ENCODE measurements around the gene CADPS2.

The CADPS2 gene

GRCh38 chr7:122354656-122355055 lies 531.6 kb downstream of the CADPS2 start:
- no peaks in the 10 kb centered on the region for H3K36me3 Mint-ChIP-seq (ENCODE audit: low read depth)
- H3K4me1 Mint-ChIP-seq (ENCODE audit: low read depth): no peaks in the 10 kb centered on the region
- no peak overlapping the region for H3K4me3 Mint-ChIP-seq
- H3K9me3 Mint-ChIP-seq: peaks cover 10% of the 10 kb centered on the region
- H3K27me3 Mint-ChIP-seq: no peaks in the 10 kb centered on the region
- no peak overlapping the region for H3K27ac Mint-ChIP-seq

- Mint-ChIP-seq H3K9me3 (peaks cover 7% of the 10 kb centered on the region), H3K4me1 (ENCODE audit: low read depth) (no peaks in the 10 kb centered on the region), H3K4me3 (no peak overlapping the region), H3K27me3 (no peaks in the 10 kb centered on the region), H3K36me3 (ENCODE audit: low read depth) (no peaks in the 10 kb centered on the region), H3K27ac (no peak overlapping the region)
Observed at GRCh38 chr7:122352454-122352853, 533.8 kb downstream of the CADPS2 start.

GRCh38 chr7:122350701-122351100 lies 535.6 kb downstream of the CADPS2 start:
- H3K27me3 Mint-ChIP-seq: no peaks in the 10 kb centered on the region
- H3K4me1 Mint-ChIP-seq (ENCODE audit: low read depth): no peaks in the 10 kb centered on the region
- no peak overlapping the region for H3K4me3 Mint-ChIP-seq
- no peak overlapping the region for H3K27ac Mint-ChIP-seq
- H3K36me3 Mint-ChIP-seq (ENCODE audit: low read depth): no peaks in the 10 kb centered on the region
- peaks cover 3% of the 10 kb centered on the region for H3K9me3 Mint-ChIP-seq

DNA sequence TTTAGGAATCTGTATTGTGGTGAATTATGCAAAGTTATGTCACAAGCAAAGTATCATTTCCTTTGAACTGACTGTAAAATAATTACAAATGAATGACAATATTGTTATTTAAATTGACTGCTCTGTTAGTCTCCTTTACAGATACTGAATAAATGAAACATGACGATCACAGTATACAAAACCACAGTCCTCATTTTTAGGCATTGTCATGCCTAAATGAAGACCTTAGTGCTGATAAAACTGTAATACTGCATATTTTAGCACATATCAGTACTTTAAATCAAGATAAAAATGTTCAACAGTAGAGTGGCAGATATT lies 542.0 kb downstream of the CADPS2 start:
- no peak overlapping the region for H3K4me3 Mint-ChIP-seq

DNA sequence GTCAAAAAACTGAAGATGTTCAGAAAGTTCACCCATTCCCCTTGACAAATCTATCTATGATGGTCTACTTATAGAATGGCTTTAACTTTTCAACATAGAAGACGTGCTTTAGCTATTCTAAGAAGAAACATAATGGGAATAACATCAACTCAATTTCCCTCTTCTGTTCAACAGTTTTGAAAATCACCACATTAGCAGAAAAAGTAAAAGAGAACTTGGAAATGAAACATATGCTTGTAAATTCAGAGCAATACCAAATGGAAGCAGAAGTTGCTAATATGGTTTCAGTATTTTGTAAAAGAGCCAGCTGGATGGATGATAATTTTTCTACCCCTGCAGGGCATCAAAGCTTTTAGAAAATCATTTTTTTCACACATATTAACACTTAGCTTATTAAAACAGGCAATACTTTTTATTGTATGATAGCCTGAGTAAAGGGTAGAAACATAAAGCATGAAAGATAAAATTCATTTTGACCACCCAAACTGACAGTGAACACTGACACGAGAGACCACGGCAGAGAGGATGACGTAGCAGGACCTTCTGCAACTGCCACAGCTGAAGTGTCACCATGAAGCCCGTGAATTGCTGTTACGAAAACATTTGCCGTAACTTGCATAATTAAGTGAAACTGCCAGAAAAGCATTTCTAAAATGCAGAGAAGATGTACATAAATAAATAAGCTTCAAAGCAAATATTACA lies 542.5 kb downstream of the CADPS2 start:
- peaks cover 3% of the 10 kb centered on the region for H3K9me3 Mint-ChIP-seq
- no peaks in the 10 kb centered on the region for H3K36me3 Mint-ChIP-seq (ENCODE audit: low read depth)
- H3K27me3 Mint-ChIP-seq: no peaks in the 10 kb centered on the region
- H3K27ac Mint-ChIP-seq: no peak overlapping the region
- no peaks in the 10 kb centered on the region for H3K4me1 Mint-ChIP-seq (ENCODE audit: low read depth)
- no peak overlapping the region for H3K4me3 Mint-ChIP-seq

More for the DNA sequence above, 542.0 kb downstream of the CADPS2 start:
- Mint-ChIP-seq H3K4me1 (ENCODE audit: low read depth) (no peaks in the 10 kb centered on the region), H3K27ac (no peak overlapping the region), H3K27me3 (no peaks in the 10 kb centered on the region), H3K9me3 (peaks cover 3% of the 10 kb centered on the region), H3K36me3 (ENCODE audit: low read depth) (no peaks in the 10 kb centered on the region)

- Mint-ChIP-seq H3K36me3 (ENCODE audit: low read depth) (no peaks in the 10 kb centered on the region), H3K4me1 (ENCODE audit: low read depth) (no peaks in the 10 kb centered on the region), H3K27ac (no peak overlapping the region), H3K9me3 (peaks cover 3% of the 10 kb centered on the region), H3K4me3 (no peak overlapping the region), H3K27me3 (no peaks in the 10 kb centered on the region)
Observed at GRCh38 chr7:122340427-122340826, 545.8 kb downstream of the CADPS2 start.

DNA sequence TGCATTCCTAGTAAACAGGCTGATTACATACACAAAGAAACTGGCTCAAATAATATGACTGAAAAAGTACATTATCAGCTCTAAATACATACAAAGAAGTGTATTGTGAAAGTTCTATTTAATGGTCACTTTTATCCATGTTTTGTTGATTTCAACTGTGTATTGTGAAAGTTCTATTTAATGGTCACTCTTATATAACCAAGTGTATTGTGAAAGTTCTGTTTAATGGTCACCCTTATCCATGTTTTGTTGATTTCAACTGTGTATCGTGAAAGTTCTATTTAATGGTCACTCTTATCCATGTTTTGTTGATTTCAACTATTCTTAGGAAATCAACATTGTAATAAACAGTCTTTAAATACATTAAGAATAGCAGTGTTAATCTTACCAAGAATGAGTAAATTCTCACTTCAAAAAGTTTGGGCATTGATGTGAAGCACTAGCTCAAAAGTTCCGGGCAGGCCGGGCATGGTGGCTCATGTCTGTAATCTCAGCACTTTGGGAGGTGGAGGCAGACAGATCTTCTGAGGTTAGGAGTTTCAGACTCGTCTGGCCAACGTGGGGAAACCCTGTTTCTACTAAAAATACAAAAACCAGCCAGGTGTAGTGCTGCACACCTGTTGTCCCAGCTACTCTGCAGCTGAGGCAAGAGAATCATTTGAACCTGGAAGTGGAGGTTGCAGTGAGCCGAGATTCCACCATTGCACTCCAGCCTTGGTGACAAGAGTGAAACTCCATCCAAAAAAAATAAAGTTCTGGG lies 546.9 kb downstream of the CADPS2 start:
- Mint-ChIP-seq H3K4me3 (no peak overlapping the region), H3K27me3 (no peaks in the 10 kb centered on the region), H3K36me3 (ENCODE audit: low read depth) (no peaks in the 10 kb centered on the region), H3K27ac (no peak overlapping the region), H3K9me3 (peaks cover 1% of the 10 kb centered on the region), H3K4me1 (ENCODE audit: low read depth) (no peaks in the 10 kb centered on the region)

DNA sequence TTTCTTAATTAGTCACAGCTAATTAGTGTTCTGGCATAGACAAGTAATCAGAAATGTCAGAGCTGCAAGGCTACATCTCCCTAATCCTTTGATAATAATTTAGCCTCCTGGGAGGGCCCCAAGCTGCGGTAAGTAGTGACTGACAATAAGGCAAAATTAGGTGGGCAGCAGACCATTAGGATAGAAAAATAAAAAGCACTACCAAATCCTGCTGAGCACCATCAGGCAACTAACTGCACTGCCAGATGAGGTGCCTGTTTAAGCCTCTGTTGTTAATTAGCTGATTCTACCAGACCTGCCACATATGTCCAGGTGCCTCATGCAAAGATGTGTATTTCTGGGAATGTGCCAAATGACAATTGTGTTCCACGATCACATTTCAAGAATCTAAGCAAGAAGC lies 549.2 kb downstream of the CADPS2 start:
- H3K36me3 Mint-ChIP-seq (ENCODE audit: low read depth): no peaks in the 10 kb centered on the region
- no peak overlapping the region for H3K27ac Mint-ChIP-seq
- H3K4me3 Mint-ChIP-seq: no peak overlapping the region
- H3K27me3 Mint-ChIP-seq: no peaks in the 10 kb centered on the region
- no peaks in the 10 kb centered on the region for H3K9me3 Mint-ChIP-seq
- H3K4me1 Mint-ChIP-seq (ENCODE audit: low read depth): no peaks in the 10 kb centered on the region

- Mint-ChIP-seq H3K36me3 (ENCODE audit: low read depth) (no peaks in the 10 kb centered on the region), H3K9me3 (no peaks in the 10 kb centered on the region), H3K27me3 (no peaks in the 10 kb centered on the region), H3K4me3 (no peak overlapping the region), H3K27ac (no peak overlapping the region), H3K4me1 (ENCODE audit: low read depth) (no peaks in the 10 kb centered on the region)
Observed at GRCh38 chr7:122329145-122329802, 557.0 kb downstream of the CADPS2 start.

DNA sequence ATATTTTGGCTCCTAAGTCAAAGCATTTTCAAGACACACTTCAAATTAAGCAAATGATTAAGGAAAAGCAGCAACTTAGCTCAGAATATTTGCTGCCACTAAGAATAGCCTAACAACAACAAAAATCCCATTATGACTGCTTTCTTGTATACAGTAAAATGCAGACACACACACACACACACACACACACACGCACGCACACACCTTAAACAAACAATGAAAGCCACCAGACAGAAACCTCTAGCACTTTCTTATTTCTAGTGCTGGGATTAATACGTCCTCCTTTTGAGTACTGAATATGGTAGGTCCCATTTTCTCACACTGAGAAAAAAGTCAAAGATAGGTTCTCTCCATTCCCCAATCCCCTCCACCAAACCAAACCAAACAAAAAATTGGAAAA lies 558.3 kb downstream of the CADPS2 start:
- Mint-ChIP-seq H3K4me3 (no peak overlapping the region), H3K9me3 (no peaks in the 10 kb centered on the region), H3K36me3 (ENCODE audit: low read depth) (no peaks in the 10 kb centered on the region), H3K27ac (no peak overlapping the region), H3K4me1 (ENCODE audit: low read depth) (no peaks in the 10 kb centered on the region), H3K27me3 (no peaks in the 10 kb centered on the region)

GRCh38 chr7:122316467-122317388 lies 569.5 kb downstream of the CADPS2 start:
- no peaks in the 10 kb centered on the region for H3K4me1 Mint-ChIP-seq (ENCODE audit: low read depth)
- H3K27ac Mint-ChIP-seq: no peak overlapping the region
- H3K27me3 Mint-ChIP-seq: peaks cover 63% of the 10 kb centered on the region
- H3K9me3 Mint-ChIP-seq: peaks cover 10% of the 10 kb centered on the region
- no peaks in the 10 kb centered on the region for H3K36me3 Mint-ChIP-seq (ENCODE audit: low read depth)
- H3K4me3 Mint-ChIP-seq: no peak overlapping the region

DNA sequence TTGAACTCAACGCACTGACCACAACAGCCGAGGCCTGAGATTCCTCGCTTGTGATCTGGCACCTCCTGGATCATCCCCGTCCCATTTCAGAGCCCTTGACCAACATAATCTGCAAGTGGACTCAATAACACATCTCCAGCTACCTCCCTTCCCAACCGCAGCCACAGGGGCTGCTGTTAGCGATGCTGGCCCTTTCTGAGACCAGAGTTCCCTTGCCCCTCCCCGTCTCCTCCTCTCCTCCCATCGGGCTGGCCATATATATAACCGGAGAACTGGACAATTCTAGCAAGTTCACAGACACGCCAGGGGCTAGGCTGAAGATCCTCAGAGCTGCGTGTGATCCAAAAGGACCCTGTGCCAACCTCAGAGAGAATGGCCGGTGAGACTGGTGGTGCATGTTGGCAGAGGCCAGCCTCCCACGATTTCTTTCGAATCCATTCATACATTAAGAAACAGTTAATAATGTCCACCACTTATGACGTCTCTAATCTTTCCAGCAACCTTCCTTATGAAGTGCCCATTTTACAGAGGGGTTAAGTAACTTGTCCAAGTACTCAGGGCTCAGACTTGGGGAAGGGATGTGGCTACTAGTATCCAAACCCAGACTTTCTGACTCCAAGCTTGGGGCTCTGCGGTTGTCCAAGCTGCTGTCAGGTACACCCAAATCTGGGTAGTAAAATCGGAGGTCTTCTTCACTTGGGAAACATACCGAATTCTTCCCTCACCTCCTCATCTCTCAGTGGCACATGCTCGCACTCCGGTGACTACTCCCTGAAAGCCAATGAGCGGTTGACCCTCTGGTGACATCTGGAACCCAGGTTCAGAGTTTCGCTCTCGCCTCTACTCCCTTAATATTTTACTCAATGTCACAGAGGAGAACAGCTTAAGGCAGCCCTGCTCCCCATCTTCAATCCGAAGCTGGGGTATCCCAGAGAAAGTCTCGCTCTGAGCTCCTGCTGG lies 570.5 kb downstream of the CADPS2 start:
- Mint-ChIP-seq H3K27ac (no peak overlapping the region), H3K36me3 (ENCODE audit: low read depth) (no peaks in the 10 kb centered on the region), H3K9me3 (peaks cover 10% of the 10 kb centered on the region), H3K4me3 (no peak overlapping the region), H3K4me1 (ENCODE audit: low read depth) (peaks cover 6% of the 10 kb centered on the region), H3K27me3 (peaks cover 71% of the 10 kb centered on the region)

DNA sequence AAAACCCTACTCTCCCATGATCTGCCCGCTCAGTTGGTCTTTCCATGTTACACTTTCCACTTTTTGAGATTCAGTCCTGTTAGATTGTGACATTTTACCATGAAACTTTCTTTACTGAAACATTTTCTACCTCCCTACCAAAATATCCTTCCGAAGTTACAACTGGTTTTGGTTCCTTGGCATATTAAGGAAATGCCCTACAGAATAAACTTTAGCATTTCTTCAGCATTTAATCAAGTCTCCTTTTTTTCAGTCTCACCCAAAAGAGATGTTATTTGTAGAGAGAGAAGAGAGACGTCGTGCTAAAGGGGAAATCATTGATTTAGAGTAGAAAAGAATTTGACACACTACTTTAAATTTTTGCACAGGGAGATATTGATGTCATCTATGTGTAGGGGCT lies 572.0 kb downstream of the CADPS2 start:
- Mint-ChIP-seq H3K27ac (no peak overlapping the region), H3K9me3 (peaks cover 10% of the 10 kb centered on the region), H3K36me3 (ENCODE audit: low read depth) (no peaks in the 10 kb centered on the region), H3K4me3 (no peak overlapping the region), H3K4me1 (ENCODE audit: low read depth) (peaks cover 10% of the 10 kb centered on the region), H3K27me3 (peaks cover 77% of the 10 kb centered on the region)

DNA sequence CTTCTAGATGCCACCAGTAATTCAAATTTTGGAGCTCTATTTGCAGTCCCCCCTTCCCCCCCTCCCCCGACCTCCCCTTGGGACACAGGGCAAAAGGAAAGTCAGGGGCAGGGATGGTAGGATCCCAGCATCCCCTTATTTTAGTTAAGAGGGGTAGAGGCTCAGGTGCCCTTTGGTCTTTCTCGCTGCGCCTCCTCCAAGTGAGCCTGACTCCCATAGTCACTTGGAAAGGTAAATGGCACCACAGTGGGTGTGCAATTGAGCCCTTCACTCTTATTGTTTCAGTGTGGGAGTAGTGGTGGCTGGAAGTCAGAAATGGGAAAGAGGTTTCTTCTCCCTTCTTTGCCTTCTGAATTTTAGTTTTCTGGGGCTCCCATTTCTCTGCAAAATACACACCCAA lies 573.5 kb downstream of the CADPS2 start:
- H3K4me1 Mint-ChIP-seq (ENCODE audit: low read depth): peaks cover 10% of the 10 kb centered on the region

More for the DNA sequence above, 573.5 kb downstream of the CADPS2 start:
- peaks cover 80% of the 10 kb centered on the region for H3K27me3 Mint-ChIP-seq
- H3K27ac Mint-ChIP-seq: no peak overlapping the region
- H3K36me3 Mint-ChIP-seq (ENCODE audit: low read depth): no peaks in the 10 kb centered on the region
- H3K9me3 Mint-ChIP-seq: peaks cover 6% of the 10 kb centered on the region
- no peak overlapping the region for H3K4me3 Mint-ChIP-seq

Measured in stimulated activated naive CD8-positive, alpha-beta T cell treated with anti-CD3 and anti-CD28 coated beads, Interleukin-15, Interleukin-2, amounts not matched to agents 100 ng/mL and 50 ng/mL, for 24 hours (primary cell).